Smooth muscle cell (in vitro differentiated cells): Measurements from ENCODE around the gene MTARC1. TPM values are rescaled to one million over a fixed set of nuclear protein-coding genes. Genes with fewer than 3 reads are reported as not detected.

Experiments used
- DNase-seq: peaks from one replicate; lab custom pipeline; 2025; ENCODE audit not compliant: unreplicated experiment; lab: John Stamatoyannopoulos, UW
- H2AFZ ChIP-seq: fragments of 200-600 bp; sonication (generic); 2 replicates; pipeline ENCODE4 v1.6.0; 2016; ENCODE audit warnings: antibody characterized with exemption, low read depth, mild to moderate bottlenecking
- H3F3A ChIP-seq: fragments of 200-600 bp; sonication (generic); 2 replicates; pipeline ENCODE4 v1.6.0; 2017; ENCODE audit warnings: antibody characterized with exemption, low read depth
- H3K27ac ChIP-seq: fragments of 200-600 bp; sonication (generic); 2 replicates; pipeline ENCODE4 v1.5.1; 2016; ENCODE audit warnings: low read depth, mild to moderate bottlenecking
- H3K27me3 ChIP-seq: fragments of 200-600 bp; sonication (generic); 2 replicates; pipeline ENCODE4 v1.6.1; 2016; ENCODE audit warnings: low read depth, mild to moderate bottlenecking
- H3K36me3 ChIP-seq: fragments of 200-600 bp; sonication (generic); 2 replicates; pipeline ENCODE4 v1.5.1; 2016; ENCODE audit warnings: low read depth
- H3K4me1 ChIP-seq: fragments of 200-600 bp; sonication (generic); 2 replicates; pipeline ENCODE4 v1.5.1; 2016; ENCODE audit warnings: low read depth
- H3K4me2 ChIP-seq: fragments of 200-600 bp; sonication (generic); 2 replicates; pipeline ENCODE4 v1.6.0; 2016; ENCODE audit warnings: mild to moderate bottlenecking
- H3K4me3 ChIP-seq: fragments of 200-600 bp; sonication (generic); 2 replicates; pipeline ENCODE4 v1.5.1; 2016; ENCODE audit warnings: mild to moderate bottlenecking
- H3K79me2 ChIP-seq: fragments of 200-600 bp; sonication (generic); 2 replicates; pipeline ENCODE4 v1.6.0; 2016; ENCODE audit warnings: low read depth, mild to moderate bottlenecking
- H3K9ac ChIP-seq: fragments of 200-600 bp; sonication (generic); 2 replicates; pipeline ENCODE4 v1.6.0; 2016; ENCODE audit warnings: low read depth
- H3K9me3 ChIP-seq: fragments of 200-600 bp; sonication (generic); replicated peaks from 2 replicates; pipeline ENCODE4 v1.5.1; 2016; ENCODE audit warnings: low read depth
- H4K20me1 ChIP-seq: fragments of 200-600 bp; sonication (generic); 2 replicates; pipeline ENCODE4 v1.6.0; 2016; ENCODE audit warnings: low read depth
- WGBS: methylation state at CpG from one replicate; pipeline ENCODE4 v1.1.7; 2016; ENCODE audit warnings: low lambda C conversion rate; 5-methylcytosine and 5-hydroxymethylcytosine counted together
- polyA plus RNA-seq: library from polyadenylated mRNA; unstranded; fragments of >200 nt; fragmentation: Nextera tagmentation; extraction: Ambion mirVana; gene quantifications from 2 replicates; pipeline ENCODE4 v1.2.1, GENCODE V29; 2016
- total RNA-seq: library from RNA; depleted of rRNA; stranded (reverse); fragments of >200 nt; gene quantifications from 2 replicates; pipeline ENCODE4 v1.2.3, GENCODE V29; 2014
- TF ChIP-seq, protein P1 (sequence below): fragments of 200-600 bp; sonication (generic); IDR thresholded peaks from 2 replicates; pipeline ENCODE4 v1.5.1; 2017; ENCODE audit warnings: borderline replicate concordance, mild to moderate bottlenecking, antibody characterized with exemption; ENCODE audit not compliant: insufficient read depth, poor library complexity, severe bottlenecking

Gene MTARC1
- total and polyA plus RNA-seq, 2 experiments from 2014 or later, result 0.83 to 2.3 TPM

DNA sequence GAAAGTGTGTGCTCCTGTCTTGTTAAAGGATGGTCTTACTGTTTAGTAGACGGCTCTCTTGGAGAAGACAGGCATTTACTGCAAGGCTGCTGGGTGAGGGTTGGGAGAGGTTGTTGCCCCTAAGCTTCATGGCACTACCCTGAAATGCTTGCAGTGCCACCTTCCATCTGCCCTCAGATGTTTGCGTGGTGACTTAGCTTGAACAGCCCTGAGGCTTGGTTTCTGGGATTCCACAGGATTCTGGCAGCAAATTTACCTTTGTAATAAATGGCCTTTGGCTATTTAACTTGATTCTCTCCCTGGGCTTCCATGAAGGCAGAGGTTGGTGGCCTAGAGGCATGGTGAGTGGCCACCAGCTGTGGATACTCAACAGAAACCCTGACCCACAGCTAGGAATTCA is 11.6 kb downstream of the MTARC1 start:
- H3K9ac ChIP-seq, result no peak overlapping the region
- WGBS, result 98% methylated on average over 2 of the region's 2 CpGs
- no peaks in the 10 kb centered on the region for H3F3A ChIP-seq
- H4K20me1 ChIP-seq, result no peaks in the 10 kb centered on the region
- no peaks in the 10 kb centered on the region for H3K9me3 ChIP-seq
- no peak for DNase-seq
- H2AFZ ChIP-seq, result no peak overlapping the region
- no peaks in the 10 kb centered on the region for H3K79me2 ChIP-seq
- no peak overlapping the region for H3K4me2 ChIP-seq
- TF ChIP-seq, protein P1, sequence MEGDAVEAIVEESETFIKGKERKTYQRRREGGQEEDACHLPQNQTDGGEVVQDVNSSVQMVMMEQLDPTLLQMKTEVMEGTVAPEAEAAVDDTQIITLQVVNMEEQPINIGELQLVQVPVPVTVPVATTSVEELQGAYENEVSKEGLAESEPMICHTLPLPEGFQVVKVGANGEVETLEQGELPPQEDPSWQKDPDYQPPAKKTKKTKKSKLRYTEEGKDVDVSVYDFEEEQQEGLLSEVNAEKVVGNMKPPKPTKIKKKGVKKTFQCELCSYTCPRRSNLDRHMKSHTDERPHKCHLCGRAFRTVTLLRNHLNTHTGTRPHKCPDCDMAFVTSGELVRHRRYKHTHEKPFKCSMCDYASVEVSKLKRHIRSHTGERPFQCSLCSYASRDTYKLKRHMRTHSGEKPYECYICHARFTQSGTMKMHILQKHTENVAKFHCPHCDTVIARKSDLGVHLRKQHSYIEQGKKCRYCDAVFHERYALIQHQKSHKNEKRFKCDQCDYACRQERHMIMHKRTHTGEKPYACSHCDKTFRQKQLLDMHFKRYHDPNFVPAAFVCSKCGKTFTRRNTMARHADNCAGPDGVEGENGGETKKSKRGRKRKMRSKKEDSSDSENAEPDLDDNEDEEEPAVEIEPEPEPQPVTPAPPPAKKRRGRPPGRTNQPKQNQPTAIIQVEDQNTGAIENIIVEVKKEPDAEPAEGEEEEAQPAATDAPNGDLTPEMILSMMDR, result no peak
- H3K36me3 ChIP-seq, result no peaks in the 10 kb centered on the region
- no peak overlapping the region for H3K27ac ChIP-seq
- H3K27me3 ChIP-seq, result no peaks in the 10 kb centered on the region
- no peak overlapping the region for H3K4me3 ChIP-seq
- no peaks in the 10 kb centered on the region for H3K4me1 ChIP-seq

DNA sequence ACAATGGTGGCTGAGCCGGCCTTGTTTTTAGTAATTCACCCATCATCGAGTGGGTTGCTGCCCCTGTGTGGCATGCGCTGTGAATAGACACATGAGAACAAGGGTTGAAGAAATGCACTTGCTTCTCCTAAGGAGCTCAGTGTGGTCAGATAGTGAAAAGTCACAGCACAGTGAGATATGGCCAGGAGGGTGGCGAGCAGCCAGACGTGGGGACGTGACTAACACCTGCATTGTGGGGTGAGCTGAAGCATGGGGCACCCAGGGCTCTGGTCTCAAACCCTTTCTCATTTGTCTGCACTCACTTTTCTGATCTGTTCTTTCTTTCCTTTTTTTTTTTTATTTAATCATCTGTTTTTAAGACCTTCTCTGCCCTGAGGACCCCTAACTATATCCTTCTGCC is 13.5 kb downstream of the MTARC1 start:
- H4K20me1 ChIP-seq, result no peaks in the 10 kb centered on the region
- H3K36me3 ChIP-seq, result no peaks in the 10 kb centered on the region
- H3K4me1 ChIP-seq, result no peaks in the 10 kb centered on the region
- no peak overlapping the region for H3K4me2 ChIP-seq
- H3K79me2 ChIP-seq, result no peaks in the 10 kb centered on the region
- WGBS, result 90% methylated on average over 6 of the region's 6 CpGs
- no peaks in the 10 kb centered on the region for H3K9me3 ChIP-seq
- no peak overlapping the region for H3K9ac ChIP-seq
- H2AFZ ChIP-seq, result no peak overlapping the region
- H3K27ac ChIP-seq, result no peak overlapping the region
- DNase-seq, result no peak
- no peaks in the 10 kb centered on the region for H3K27me3 ChIP-seq
- TF ChIP-seq, protein P1, result no peak
- no peak overlapping the region for H3K4me3 ChIP-seq
- H3F3A ChIP-seq, result no peaks in the 10 kb centered on the region

DNA sequence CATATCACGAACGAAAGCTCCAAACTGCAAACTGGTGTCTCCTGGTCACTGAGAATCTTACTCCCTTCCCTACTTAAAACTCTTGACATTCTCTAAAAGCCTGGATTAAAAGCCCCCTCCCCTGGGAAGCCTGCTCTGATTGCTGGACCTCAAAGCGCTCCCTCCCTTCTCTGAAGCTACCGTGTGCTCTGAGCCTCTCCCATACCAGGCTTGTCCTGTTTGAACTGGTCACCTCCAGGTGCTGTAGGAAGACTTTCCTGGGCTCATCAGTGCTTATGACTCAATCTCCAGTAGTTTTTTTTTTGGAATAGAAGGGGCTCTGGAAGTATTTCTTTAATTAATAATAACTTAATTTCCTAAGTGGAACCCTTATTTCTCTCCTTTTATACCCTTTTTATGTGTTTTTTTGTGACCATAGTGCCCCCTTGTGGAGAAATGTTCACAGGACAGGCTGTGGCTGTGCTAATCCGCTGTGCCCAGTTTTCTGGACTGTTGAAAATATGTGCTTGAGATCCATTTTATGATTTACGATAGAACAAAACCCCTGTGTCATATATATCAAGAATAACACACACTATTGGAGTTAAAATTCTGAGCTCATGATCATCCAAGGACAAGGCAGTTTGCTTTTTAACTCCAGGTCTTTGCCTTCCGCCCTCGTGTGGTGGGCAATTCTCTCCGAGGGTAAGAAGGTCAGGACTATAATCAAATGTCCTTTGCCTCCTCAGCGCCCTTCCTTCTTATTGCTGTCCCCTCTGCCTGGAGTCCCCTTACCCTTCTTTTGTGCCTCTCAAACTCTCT is 16.9 kb downstream of the MTARC1 start:
- no peak overlapping the region for H3K27ac ChIP-seq
- no peaks in the 10 kb centered on the region for H3K79me2 ChIP-seq
- no peak overlapping the region for H3K9ac ChIP-seq
- no peaks in the 10 kb centered on the region for H3K27me3 ChIP-seq
- DNase-seq, result no peak
- no peaks in the 10 kb centered on the region for H3K9me3 ChIP-seq
- H3K4me2 ChIP-seq, result no peak overlapping the region
- no peaks in the 10 kb centered on the region for H4K20me1 ChIP-seq
- H2AFZ ChIP-seq, result no peak overlapping the region
- WGBS, result 79% methylated on average over 10 of the region's 10 CpGs
- no peaks in the 10 kb centered on the region for H3K36me3 ChIP-seq
- H3K4me1 ChIP-seq, result no peaks in the 10 kb centered on the region
- TF ChIP-seq, protein P1, result peak; percentile 92
- H3K4me3 ChIP-seq, result no peak overlapping the region
- H3F3A ChIP-seq, result no peaks in the 10 kb centered on the region

DNA sequence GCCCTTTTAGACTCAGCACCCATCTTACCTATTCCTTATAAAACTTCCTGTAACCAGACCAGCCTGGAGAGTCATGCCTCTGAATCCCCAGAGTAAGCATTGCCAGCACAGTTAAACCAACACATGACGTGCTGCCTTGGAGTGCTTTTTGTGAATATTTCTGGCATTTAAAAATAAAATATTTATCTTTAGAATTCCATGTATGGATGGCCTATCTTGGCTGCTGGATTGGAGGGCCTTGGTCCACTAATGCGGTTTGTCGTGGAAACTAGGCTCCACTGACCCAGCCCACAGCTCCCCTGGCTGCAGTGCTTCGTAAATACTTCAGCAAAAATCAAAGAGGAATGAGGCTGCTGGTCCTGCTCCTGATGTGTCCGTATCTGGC is 17.5 kb downstream of the MTARC1 start:
- H3K79me2 ChIP-seq, result no peaks in the 10 kb centered on the region
- no peak overlapping the region for H3K4me2 ChIP-seq
- H3K4me1 ChIP-seq, result no peaks in the 10 kb centered on the region
- no peak overlapping the region for H3K4me3 ChIP-seq
- no peaks in the 10 kb centered on the region for H3K27me3 ChIP-seq
- H3K36me3 ChIP-seq, result no peaks in the 10 kb centered on the region
- WGBS, result 84% methylated on average over 5 of the region's 5 CpGs
- no peaks in the 10 kb centered on the region for H3K9me3 ChIP-seq
- H4K20me1 ChIP-seq, result no peaks in the 10 kb centered on the region
- H2AFZ ChIP-seq, result no peak overlapping the region
- TF ChIP-seq, protein P1, result no peak
- no peaks in the 10 kb centered on the region for H3F3A ChIP-seq
- no peak overlapping the region for H3K27ac ChIP-seq
- H3K9ac ChIP-seq, result no peak overlapping the region
- DNase-seq, result no peak
